Thoracic aorta (tissue), 2 donors: ENCODE results near the gene FHIT. TPM values are rescaled to one million over a fixed set of nuclear protein-coding genes. Genes with fewer than 3 reads are reported as not detected.

Source experiments
- ATAC-seq: fragments of 150-250 bp; one replicate; pipeline ENCODE4 v1.8.0; 2017; ENCODE audit warnings: low read depth; ENCODE audit not compliant: insufficient number of reproducible peaks, low FRiP score
- DNase-seq: peaks from one replicate; pipeline ENCODE4 v3.0.0-alpha.2; 2020; ENCODE audit warnings: low spot score
- H3K27ac ChIP-seq, 2 donors: fragments of 200-600 bp; sonication (generic); 1 replicate in 1 of 2; 2 replicates in 1 of 2; pipeline ENCODE4 v1.5.1; 2016; ENCODE audit warnings: mild to moderate bottlenecking in 2 of 2, moderate library complexity in 2 of 2
- H3K27me3 ChIP-seq: fragments of 200-600 bp; sonication (generic); replicated peaks from 2 replicates; pipeline ENCODE4 v1.6.0; 2016; ENCODE audit warnings: mild to moderate bottlenecking; ENCODE audit not compliant: insufficient read depth
- H3K36me3 ChIP-seq: fragments of 200-600 bp; sonication (generic); one replicate; pipeline ENCODE4 v1.5.1; 2016
- H3K4me1 ChIP-seq, 2 donors: fragments of 200-600 bp; sonication (generic); 1 replicate in 1 of 2; 2 replicates in 1 of 2; pipeline versions ENCODE4 v1.5.1 to v1.6.0; 2016; ENCODE audit warnings: low read depth in 2 of 2, mild to moderate bottlenecking in 1 of 2; ENCODE audit not compliant: control insufficient read depth in 1 of 2
- H3K4me3 ChIP-seq: fragments of 200-600 bp; sonication (generic); 2 replicates; pipeline ENCODE4 v1.5.1; 2016; ENCODE audit warnings: mild to moderate bottlenecking
- H3K9me3 ChIP-seq: fragments of 200-600 bp; sonication (generic); 2 replicates; pipeline ENCODE4 v1.5.1; 2016
- total RNA-seq, 2 donors: library from RNA; depleted of rRNA; stranded (reverse); fragments of >200 nt; gene quantifications; one replicate each; pipeline versions ENCODE4 v1.1.0 to v1.2.3, GENCODE V29; 2016
- TF ChIP-seq, protein P1 (sequence below): fragments of 200-600 bp; sonication (generic); IDR thresholded peaks from one replicate; pipeline ENCODE4 v1.5.1; 2019; ENCODE audit warnings: antibody characterized with exemption

The FHIT gene
- total RNA-seq, 2 donors from 2014 or later, result 2.0 to 2.3 TPM

DNA sequence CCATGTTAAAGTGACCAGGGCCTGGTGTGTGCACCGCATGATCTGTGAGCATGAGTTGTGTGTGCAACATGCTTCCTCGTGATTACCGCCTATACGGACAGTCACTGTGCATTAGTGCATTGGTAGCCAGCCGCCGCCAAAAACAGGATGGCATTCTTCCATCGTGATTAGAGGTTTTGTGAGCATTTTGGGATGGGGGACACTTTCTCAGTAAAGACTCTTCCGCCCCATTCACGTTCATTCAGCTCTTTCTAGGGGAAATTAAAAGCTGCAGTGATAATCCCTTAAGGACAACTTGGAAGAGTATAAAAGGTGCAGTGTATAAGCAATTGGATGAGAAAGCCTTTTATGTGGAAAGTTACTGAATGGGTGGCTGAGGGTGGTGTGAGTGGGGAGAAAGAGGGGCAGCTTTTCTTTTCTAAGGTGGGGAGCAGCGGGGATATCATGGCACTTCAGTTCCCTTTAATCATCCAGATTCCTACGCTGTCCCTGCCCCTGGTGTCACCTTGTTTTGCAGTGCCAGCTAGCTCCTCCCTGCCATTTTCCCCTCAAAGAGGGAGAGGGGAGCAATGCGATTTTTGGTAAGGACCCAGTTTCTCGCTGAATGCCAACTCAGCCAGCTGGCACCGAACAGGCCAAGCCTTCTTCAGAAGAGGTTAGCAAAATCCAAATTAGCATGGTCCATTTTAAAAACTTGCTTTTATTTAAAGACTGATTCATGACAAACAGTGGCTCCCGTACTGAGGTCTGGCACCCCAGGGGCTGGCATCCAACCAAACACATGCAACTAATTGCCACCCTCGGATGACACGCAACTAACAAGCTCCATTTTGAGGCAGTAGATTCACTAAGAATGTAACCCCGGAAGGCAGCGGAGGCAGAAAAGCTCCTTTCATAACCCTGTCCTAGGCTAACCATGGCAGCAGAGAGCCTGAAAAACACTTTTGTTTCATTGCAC, 447.8 kb downstream of the FHIT start:
- Histone ChIP-seq H3K36me3 (no peaks in the 10 kb centered on the region), H3K27me3 (no peaks in the 10 kb centered on the region), H3K4me1 (no peaks in the 10 kb centered on the region), H3K9me3 (no peaks in the 10 kb centered on the region), H3K27ac (no peak overlapping the region), H3K4me3 (no peak overlapping the region)
- TF ChIP-seq, protein P1, sequence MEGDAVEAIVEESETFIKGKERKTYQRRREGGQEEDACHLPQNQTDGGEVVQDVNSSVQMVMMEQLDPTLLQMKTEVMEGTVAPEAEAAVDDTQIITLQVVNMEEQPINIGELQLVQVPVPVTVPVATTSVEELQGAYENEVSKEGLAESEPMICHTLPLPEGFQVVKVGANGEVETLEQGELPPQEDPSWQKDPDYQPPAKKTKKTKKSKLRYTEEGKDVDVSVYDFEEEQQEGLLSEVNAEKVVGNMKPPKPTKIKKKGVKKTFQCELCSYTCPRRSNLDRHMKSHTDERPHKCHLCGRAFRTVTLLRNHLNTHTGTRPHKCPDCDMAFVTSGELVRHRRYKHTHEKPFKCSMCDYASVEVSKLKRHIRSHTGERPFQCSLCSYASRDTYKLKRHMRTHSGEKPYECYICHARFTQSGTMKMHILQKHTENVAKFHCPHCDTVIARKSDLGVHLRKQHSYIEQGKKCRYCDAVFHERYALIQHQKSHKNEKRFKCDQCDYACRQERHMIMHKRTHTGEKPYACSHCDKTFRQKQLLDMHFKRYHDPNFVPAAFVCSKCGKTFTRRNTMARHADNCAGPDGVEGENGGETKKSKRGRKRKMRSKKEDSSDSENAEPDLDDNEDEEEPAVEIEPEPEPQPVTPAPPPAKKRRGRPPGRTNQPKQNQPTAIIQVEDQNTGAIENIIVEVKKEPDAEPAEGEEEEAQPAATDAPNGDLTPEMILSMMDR, result no peak
- ATAC-seq, result no peak
- DNase-seq, result no peak

DNA sequence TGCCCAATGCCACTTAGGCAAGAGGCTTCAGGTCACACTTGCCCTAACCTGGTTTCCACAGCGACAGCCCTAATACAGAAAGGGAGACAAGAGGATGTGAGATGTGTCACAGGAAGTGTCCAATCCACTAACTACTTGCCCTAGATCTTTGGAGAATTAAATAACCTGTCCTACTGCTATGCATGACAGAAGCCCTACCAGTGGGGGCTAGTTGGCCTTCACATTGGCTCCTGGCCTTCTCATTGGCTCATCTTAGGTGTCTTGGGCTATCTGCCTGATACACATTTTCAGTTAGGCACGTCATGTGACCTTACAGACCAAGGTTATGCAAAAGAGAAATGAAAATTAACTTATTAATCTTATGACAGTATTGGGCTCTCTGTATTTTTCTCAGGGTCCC, 449.9 kb downstream of the FHIT start:
- ATAC-seq (no peak), DNase-seq (no peak)
- H3K27ac ChIP-seq, result no peak overlapping the region
- TF ChIP-seq, protein P1, result no peak
- no peaks in the 10 kb centered on the region for H3K36me3 ChIP-seq
- H3K9me3 ChIP-seq, result no peaks in the 10 kb centered on the region
- no peaks in the 10 kb centered on the region for H3K27me3 ChIP-seq
- H3K4me3 ChIP-seq, result no peak overlapping the region
- H3K4me1 ChIP-seq, result no peaks in the 10 kb centered on the region

DNA sequence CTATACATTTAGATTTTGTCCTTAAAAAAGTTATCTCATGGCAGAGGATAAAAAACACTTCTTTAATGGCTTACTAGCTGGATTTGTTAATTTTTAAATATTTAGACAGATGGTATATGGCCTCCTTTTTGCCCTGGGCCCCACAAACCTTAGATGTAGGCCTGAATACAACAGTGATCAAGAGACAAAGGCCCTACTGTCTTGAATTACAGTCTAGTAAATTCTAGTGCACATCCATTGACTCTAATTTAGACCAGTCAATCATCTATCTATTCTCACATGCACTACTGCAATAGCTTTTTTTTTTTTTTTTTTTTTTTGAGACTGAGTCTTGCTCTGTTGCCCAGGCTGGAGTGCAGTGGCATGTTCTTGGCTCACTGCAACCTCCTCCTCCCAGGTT, 452.8 kb downstream of the FHIT start:
- H3K36me3 ChIP-seq, result no peaks in the 10 kb centered on the region
- TF ChIP-seq, protein P1, result no peak
- no peaks in the 10 kb centered on the region for H3K9me3 ChIP-seq
- H3K27ac ChIP-seq, result no peak overlapping the region
- H3K4me3 ChIP-seq, result no peak overlapping the region
- no peak for ATAC-seq
- H3K27me3 ChIP-seq, result no peaks in the 10 kb centered on the region
- peaks cover 0 to 4% of the 10 kb centered on the region in 2 donors for H3K4me1 ChIP-seq
- DNase-seq, result no peak

DNA sequence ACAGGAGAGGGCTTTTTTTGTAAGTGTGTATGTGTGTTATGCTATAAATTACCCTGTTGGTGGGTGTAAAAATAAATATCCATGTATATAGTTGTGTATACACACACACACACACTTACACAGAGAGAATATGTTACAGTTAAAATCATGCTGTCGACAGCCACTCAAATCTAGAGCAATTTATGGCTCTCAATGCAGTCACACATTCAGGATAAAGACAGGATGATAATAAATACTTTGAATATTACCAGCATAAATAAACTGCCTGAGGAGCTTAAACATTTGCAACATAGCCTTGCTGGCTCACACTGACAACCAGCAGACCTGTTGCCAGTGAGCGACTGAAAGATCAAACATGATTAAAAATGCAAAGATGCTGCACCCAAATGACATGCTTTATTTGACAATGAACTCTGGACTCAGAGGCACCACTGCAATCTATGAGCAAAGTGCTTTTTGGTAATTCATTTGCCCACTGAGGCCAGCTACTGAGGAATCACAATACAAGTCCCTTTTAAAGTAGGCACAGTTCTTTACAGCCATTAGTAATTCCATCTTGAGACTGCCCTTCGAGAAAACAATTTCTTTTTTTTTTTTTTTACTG, 458.9 kb downstream of the FHIT start:
- no peaks in the 10 kb centered on the region for H3K27me3 ChIP-seq
- H3K4me3 ChIP-seq, result no peak overlapping the region
- DNase-seq (no peak), ATAC-seq (no peak)
- H3K4me1 ChIP-seq, result peaks cover 0 to 15% of the 10 kb centered on the region in 2 donors
- no peak overlapping the region for H3K27ac ChIP-seq
- TF ChIP-seq, protein P1, result no peak
- H3K9me3 ChIP-seq, result no peaks in the 10 kb centered on the region
- no peaks in the 10 kb centered on the region for H3K36me3 ChIP-seq

DNA sequence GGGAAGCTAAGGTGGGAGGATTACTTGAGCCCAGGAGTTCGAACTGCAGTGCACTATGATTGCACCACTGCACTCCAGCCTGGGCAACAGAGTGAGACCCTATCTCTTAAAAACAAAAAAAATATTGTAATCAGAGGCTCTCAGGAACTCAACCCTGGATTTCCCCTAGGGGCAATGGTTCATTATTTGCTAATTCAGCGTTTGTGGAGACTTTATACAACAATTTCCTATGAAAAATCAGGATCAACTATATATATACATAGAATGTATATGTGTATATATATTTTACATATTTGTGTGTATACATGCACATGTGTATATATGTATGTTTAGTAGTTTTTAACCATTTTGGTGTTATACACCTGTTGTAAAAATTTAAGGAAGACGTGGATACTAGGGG, 463.1 kb downstream of the FHIT start:
- TF ChIP-seq, protein P1, result no peak
- Histone ChIP-seq H3K27me3 (no peaks in the 10 kb centered on the region), H3K36me3 (no peaks in the 10 kb centered on the region), H3K27ac (no peak overlapping the region), H3K4me1 (peaks cover 0 to 8% of the 10 kb centered on the region in 2 donors), H3K9me3 (no peaks in the 10 kb centered on the region), H3K4me3 (no peak overlapping the region)
- DNase-seq, result no peak
- ATAC-seq, result no peak
